GM10266 (cell line): ENCODE measurements around the gene STAT5A.

Experiments
- DNase-seq: peaks from one replicate; pipeline ENCODE4 v3.0.0; 2012; ENCODE audit errors: extremely low spot score
- CTCF ChIP-seq: IDR thresholded peaks from 2 replicates; pipeline ENCODE4 v1.5.1; 2012; ENCODE audit warnings: mild to moderate bottlenecking, low read depth; ENCODE audit not compliant: control insufficient read depth, insufficient read depth; ENCODE audit errors: missing control alignments

STAT5A gene

GRCh38 chr17:42275527-42276358 lies 12.6 kb upstream of the STAT5A start:
- peak; percentile 58 for DNase-seq
- no peak for TF ChIP-seq CTCF

- DNase-seq, result peak; percentile 95
- no peak for TF ChIP-seq CTCF
Observed at GRCh38 chr17:42276359-42276608, 12.0 kb upstream of the STAT5A start, which contains the start of gene STAT5B. TSS of gene STAT5B (minus strand) at chr17:42276391. CDS start at chr17:42232127, 44,264 bp downstream.

GRCh38 chr17:42276609-42277341 lies 11.5 kb upstream of the STAT5A start:
- DNase-seq, result no peak
- no peak for TF ChIP-seq CTCF

- no peak for DNase-seq
- no peak for TF ChIP-seq CTCF
Observed at GRCh38 chr17:42277342-42277712, 11.0 kb upstream of the STAT5A start.

GRCh38 chr17:42279776-42280630 lies 8.3 kb upstream of the STAT5A start:
- no peak for DNase-seq
- TF ChIP-seq CTCF, result no peak

- no peak for DNase-seq
- no peak for TF ChIP-seq CTCF
Observed at GRCh38 chr17:42281571-42282096, 6.7 kb upstream of the STAT5A start.
